Prostate gland (tissue), 2 donors: ENCODE measurements around the gene PLA2G4E.

ENCODE experiments used
- CTCF ChIP-seq, 4 experiments: fragments of 200-600 bp in 2 of 4; fragments of 450-650 bp in 2 of 4; sonication (generic) in 2 of 4; IDR thresholded peaks; 1 replicate in 3 of 4; 2 replicates in 1 of 4; pipeline ENCODE4 v1.5.1; 2016 to 2019; ENCODE audit warnings: antibody characterized with exemption in 4 of 4, mild to moderate bottlenecking in 2 of 4, moderate library complexity in 2 of 4
- POLR2A ChIP-seq: fragments of 450-650 bp; IDR thresholded peaks from one replicate; pipeline ENCODE4 v1.6.1; 2016; ENCODE audit warnings: antibody characterized with exemption, mild to moderate bottlenecking
- POLR2AphosphoS5 ChIP-seq: sonication (generic); formaldehyde crosslinking; IDR thresholded peaks from one replicate; pipeline ENCODE4 v1.6.1; 2017; ENCODE audit warnings: antibody characterized with exemption

GRCh38 chr15:41952013-41952563 is 68.8 kb downstream of the PLA2G4E start:
- no peak for TF ChIP-seq CTCF (IDR thresholded peaks at IDR 0.05)
- no peak for TF ChIP-seq POLR2A
- TF ChIP-seq POLR2AphosphoS5 = no peak
